ENCODE data around the gene TMEM225B. TPM values are rescaled to one million over a fixed set of nuclear protein-coding genes. Genes with fewer than 3 reads are reported as not detected.

TMEM225B gene
- total and polyA plus RNA-seq, 2 donors (not counting 1 experiment from before 2014, with no cell fraction given), result 0.86 to 0.95 TPM

DNA sequence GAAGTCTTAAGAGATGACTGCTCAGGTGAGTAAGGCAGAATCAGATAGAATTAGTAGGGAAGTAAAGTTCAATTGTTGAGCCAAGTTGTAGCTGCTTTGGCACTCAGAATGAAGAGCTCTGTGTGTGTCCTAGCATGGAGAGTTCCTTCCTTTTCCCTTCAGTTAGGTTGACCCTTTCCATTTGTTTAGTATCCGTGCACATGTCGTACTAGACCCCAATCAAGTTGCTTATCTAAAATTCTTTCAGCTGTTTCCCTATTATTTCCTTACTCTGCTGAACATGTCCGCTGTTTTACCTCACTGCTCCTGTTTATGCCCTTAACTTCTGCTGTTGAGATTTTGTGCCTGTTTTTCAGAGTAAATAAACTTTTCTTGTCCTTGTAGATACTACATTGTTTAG, 26.3 kb upstream of the TMEM225B start:
- intact Hi-C loops (cut with micrococcal nuclease), result no loop called here
- Mint-ChIP-seq H3K27me3 (no peaks in the 10 kb centered on the region), H3K27ac (no peak overlapping the region), H3K4me3 (no peak overlapping the region), H3K4me1 (no peaks in the 10 kb centered on the region), H3K9me3 (ENCODE audit: insufficient read depth) (no peaks in the 10 kb centered on the region)
- Histone ChIP-seq H3K9me3 (ENCODE audit: control extremely low read depth in 1 of 3, control insufficient read depth in 2 of 3, insufficient read depth in 1 of 3, low read length in 2 of 3) (no peaks in the 10 kb centered on the region), H3K4me1 (ENCODE audit: control insufficient read depth in 2 of 2, insufficient read depth in 2 of 2, low read length in 2 of 2) (no peaks in the 10 kb centered on the region), H3K27ac (ENCODE audit: low read length in 2 of 2) (no peak overlapping the region), H3K4me2 (replicated peaks; ENCODE audit: low read depth, low read length, poor library complexity, severe bottlenecking) (no peak overlapping the region), H3K79me2 (ENCODE audit: control insufficient read depth, insufficient read depth, low read length) (peaks cover 14% of the 10 kb centered on the region), H3K4me3 (ENCODE audit: control extremely low read depth in 1 of 5, extremely low read depth in 1 of 5, insufficient read depth in 1 of 5, low read depth in 2 of 5, low read length in 4 of 5) (no peak overlapping the region), H2AFZ (ENCODE audit: insufficient read depth, low read depth, low read length, poor library complexity, severe bottlenecking) (no peak overlapping the region), H3K9ac (ENCODE audit: low read length) (no peak overlapping the region), H4K20me1 (ENCODE audit: control insufficient read depth, insufficient read depth, low read length, poor library complexity, severe bottlenecking) (peaks cover 9% of the 10 kb centered on the region), H3K27me3 (replicated peaks in 1 of 4; ENCODE audit: control extremely low read depth in 1 of 4, control insufficient read depth in 3 of 4, insufficient read depth in 4 of 4, low read length in 3 of 4) (no peaks in the 10 kb centered on the region), H3K36me3 (replicated peaks in 1 of 2; ENCODE audit: control extremely low read depth in 1 of 2, control insufficient read depth in 1 of 2, extremely low read depth in 1 of 2, insufficient read depth in 2 of 2, low read length in 1 of 2) (peaks cover 6 to 37% of the 10 kb centered on the region in 2 experiments)
- TF ChIP-seq, protein P1, sequence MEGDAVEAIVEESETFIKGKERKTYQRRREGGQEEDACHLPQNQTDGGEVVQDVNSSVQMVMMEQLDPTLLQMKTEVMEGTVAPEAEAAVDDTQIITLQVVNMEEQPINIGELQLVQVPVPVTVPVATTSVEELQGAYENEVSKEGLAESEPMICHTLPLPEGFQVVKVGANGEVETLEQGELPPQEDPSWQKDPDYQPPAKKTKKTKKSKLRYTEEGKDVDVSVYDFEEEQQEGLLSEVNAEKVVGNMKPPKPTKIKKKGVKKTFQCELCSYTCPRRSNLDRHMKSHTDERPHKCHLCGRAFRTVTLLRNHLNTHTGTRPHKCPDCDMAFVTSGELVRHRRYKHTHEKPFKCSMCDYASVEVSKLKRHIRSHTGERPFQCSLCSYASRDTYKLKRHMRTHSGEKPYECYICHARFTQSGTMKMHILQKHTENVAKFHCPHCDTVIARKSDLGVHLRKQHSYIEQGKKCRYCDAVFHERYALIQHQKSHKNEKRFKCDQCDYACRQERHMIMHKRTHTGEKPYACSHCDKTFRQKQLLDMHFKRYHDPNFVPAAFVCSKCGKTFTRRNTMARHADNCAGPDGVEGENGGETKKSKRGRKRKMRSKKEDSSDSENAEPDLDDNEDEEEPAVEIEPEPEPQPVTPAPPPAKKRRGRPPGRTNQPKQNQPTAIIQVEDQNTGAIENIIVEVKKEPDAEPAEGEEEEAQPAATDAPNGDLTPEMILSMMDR (IDR thresholded peaks at IDR 0.05), result no peak
- TF ChIP-seq EZH2 (IDR thresholded peaks at IDR 0.05; ENCODE audit: borderline replicate concordance, insufficient read depth, low read depth, low read length, poor library complexity, severe bottlenecking), result no peak
- no peak for DNase-seq
- CTCF ChIA-PET, result no interaction called here
- WGBS (ENCODE audit: insufficient coverage), result no CpG with 5 or more reads among the region's 3 CpGs
- no peak for ATAC-seq (ENCODE audit: low read depth)
- POLR2A ChIA-PET, result no interaction called here

DNA sequence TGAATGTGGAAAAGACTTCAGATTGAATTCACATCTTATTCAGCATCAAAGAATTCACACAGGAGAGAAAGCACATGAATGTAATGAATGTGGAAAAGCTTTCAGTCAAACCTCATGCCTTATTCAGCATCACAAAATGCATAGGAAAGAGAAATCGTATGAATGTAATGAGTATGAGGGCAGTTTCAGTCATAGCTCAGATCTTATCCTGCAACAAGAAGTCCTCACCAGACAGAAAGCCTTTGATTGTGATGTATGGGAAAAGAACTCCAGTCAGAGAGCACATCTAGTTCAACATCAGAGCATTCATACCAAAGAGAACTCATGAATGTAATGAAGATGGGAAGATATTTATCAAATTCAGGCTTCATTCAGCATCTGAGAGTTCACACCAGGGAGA, 24.8 kb upstream of the TMEM225B start:
- WGBS (ENCODE audit: insufficient coverage), result no CpG with 5 or more reads among the region's 1 CpG
- Histone ChIP-seq H2AFZ (ENCODE audit: insufficient read depth, low read depth, low read length, poor library complexity, severe bottlenecking) (no peak overlapping the region), H3K9me3 (ENCODE audit: control extremely low read depth in 1 of 3, control insufficient read depth in 2 of 3, insufficient read depth in 1 of 3, low read length in 2 of 3) (no peaks in the 10 kb centered on the region), H3K36me3 (replicated peaks in 1 of 2; ENCODE audit: control extremely low read depth in 1 of 2, control insufficient read depth in 1 of 2, extremely low read depth in 1 of 2, insufficient read depth in 2 of 2, low read length in 1 of 2) (peaks cover 6 to 37% of the 10 kb centered on the region in 2 experiments), H3K4me1 (ENCODE audit: control insufficient read depth in 2 of 2, insufficient read depth in 2 of 2, low read length in 2 of 2) (peaks cover 0 to 4% of the 10 kb centered on the region in 2 donors), H3K4me3 (ENCODE audit: control extremely low read depth in 1 of 5, extremely low read depth in 1 of 5, insufficient read depth in 1 of 5, low read depth in 2 of 5, low read length in 4 of 5) (no peak overlapping the region), H4K20me1 (ENCODE audit: control insufficient read depth, insufficient read depth, low read length, poor library complexity, severe bottlenecking) (peaks cover 9% of the 10 kb centered on the region), H3K4me2 (replicated peaks; ENCODE audit: low read depth, low read length, poor library complexity, severe bottlenecking) (no peak overlapping the region), H3K9ac (ENCODE audit: low read length) (no peak overlapping the region), H3K27me3 (replicated peaks in 1 of 4; ENCODE audit: control extremely low read depth in 1 of 4, control insufficient read depth in 3 of 4, insufficient read depth in 4 of 4, low read length in 3 of 4) (no peaks in the 10 kb centered on the region), H3K27ac (ENCODE audit: low read length in 2 of 2) (no peak overlapping the region), H3K79me2 (ENCODE audit: control insufficient read depth, insufficient read depth, low read length) (no peaks in the 10 kb centered on the region)
- ATAC-seq (ENCODE audit: low read depth) (no peak), DNase-seq (no peak)
- no peaks in the 10 kb centered on the region for H3K9me3 Mint-ChIP-seq (ENCODE audit: insufficient read depth)
- ChIA-PET POLR2A (no interaction called here), CTCF (no interaction called here)
- no peaks in the 10 kb centered on the region for H3K27me3 Mint-ChIP-seq
- H3K4me3 Mint-ChIP-seq, result no peak overlapping the region
- intact Hi-C loops (cut with micrococcal nuclease), result no loop called here
- TF ChIP-seq, protein P1 (IDR thresholded peaks at IDR 0.05), result no peak
- no peak for TF ChIP-seq EZH2 (IDR thresholded peaks at IDR 0.05; ENCODE audit: borderline replicate concordance, insufficient read depth, low read depth, low read length, poor library complexity, severe bottlenecking)
- H3K4me1 Mint-ChIP-seq, result peaks cover 9% of the 10 kb centered on the region
- no peak overlapping the region for H3K27ac Mint-ChIP-seq

Data from B cell (primary cell).